Measurements from ENCODE around the gene MAPK8.
"Not testable (repeated sequence)": the region's sequence is repeated elsewhere in the genome, so short reads cannot be mapped to it uniquely, and the experiment has no call there.

GRCh38 chr10:48347943-48348342 is 41.5 kb downstream of the MAPK8 start:
- TF ChIP-seq, protein P1, sequence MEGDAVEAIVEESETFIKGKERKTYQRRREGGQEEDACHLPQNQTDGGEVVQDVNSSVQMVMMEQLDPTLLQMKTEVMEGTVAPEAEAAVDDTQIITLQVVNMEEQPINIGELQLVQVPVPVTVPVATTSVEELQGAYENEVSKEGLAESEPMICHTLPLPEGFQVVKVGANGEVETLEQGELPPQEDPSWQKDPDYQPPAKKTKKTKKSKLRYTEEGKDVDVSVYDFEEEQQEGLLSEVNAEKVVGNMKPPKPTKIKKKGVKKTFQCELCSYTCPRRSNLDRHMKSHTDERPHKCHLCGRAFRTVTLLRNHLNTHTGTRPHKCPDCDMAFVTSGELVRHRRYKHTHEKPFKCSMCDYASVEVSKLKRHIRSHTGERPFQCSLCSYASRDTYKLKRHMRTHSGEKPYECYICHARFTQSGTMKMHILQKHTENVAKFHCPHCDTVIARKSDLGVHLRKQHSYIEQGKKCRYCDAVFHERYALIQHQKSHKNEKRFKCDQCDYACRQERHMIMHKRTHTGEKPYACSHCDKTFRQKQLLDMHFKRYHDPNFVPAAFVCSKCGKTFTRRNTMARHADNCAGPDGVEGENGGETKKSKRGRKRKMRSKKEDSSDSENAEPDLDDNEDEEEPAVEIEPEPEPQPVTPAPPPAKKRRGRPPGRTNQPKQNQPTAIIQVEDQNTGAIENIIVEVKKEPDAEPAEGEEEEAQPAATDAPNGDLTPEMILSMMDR (IDR thresholded peaks at IDR 0.05; ENCODE audit: borderline replicate concordance, extremely low read depth, low read length, poor library complexity, severe bottlenecking): not testable (repeated sequence)
- TF ChIP-seq EZH2 (IDR thresholded peaks at IDR 0.05; ENCODE audit: borderline replicate concordance, low read depth, low read length, severe bottlenecking): not testable (repeated sequence)

Data from DND-41 (cell line).